Stimulated activated CD4-positive, alpha-beta T cell treated with anti-CD3 and anti-CD28 coated beads, Interleukin-15, amount 100 ng/mL, for 1 hour (primary cell): ENCODE results near the gene CACNA1A.
"Not testable (repeated sequence)": the region's sequence is repeated elsewhere in the genome, so short reads cannot be mapped to it uniquely, and the experiment has no call there.

Source experiments
- DNase-seq, 2 donors: peaks; one replicate each; pipeline ENCODE4 v3.0.0-alpha.2; 2020; ENCODE audit warnings: low read depth in 1 of 2, low spot score in 1 of 2

The CACNA1A gene

DNA sequence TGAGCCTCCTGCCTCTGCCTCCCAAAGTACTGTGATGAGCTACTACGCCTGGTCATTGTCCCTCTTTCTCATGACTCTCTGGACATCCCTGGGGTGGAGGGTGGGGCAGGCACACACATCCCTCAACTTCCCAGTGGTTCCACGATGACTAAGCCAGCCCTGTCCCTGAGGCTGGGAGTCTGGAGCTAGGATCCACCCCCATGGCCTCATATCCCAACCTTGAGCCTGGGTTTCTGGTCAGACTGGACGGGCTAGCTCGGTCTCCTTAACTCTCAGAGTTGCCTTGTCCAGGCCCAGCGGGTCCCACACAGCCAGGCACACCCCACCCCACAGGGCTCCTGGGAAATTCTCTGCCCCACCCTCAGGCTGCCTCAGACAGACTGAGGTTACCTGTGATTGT lies 336.5 kb downstream of the CACNA1A start:
- DNase-seq: no peak

DNA sequence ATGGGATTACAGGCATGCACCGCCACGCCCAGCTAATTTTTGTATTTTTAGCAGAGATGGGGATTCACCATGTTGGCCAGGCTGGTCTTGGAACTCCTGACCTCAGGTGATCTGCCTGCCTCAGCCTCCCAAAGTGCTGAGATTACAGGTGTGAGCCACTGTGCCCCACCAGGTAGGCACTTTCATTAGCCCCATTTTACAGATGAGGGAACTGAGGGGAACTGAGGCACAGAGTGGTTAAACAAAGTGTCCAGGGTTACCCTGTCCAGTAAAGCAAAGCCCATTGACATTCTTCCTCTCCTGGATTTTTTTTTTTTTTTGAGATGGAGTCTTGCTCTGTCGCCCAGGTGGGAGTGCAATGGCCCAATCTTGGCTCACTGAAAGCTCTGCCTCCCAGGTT lies 340.1 kb downstream of the CACNA1A start:
- not testable (repeated sequence) for DNase-seq

DNA sequence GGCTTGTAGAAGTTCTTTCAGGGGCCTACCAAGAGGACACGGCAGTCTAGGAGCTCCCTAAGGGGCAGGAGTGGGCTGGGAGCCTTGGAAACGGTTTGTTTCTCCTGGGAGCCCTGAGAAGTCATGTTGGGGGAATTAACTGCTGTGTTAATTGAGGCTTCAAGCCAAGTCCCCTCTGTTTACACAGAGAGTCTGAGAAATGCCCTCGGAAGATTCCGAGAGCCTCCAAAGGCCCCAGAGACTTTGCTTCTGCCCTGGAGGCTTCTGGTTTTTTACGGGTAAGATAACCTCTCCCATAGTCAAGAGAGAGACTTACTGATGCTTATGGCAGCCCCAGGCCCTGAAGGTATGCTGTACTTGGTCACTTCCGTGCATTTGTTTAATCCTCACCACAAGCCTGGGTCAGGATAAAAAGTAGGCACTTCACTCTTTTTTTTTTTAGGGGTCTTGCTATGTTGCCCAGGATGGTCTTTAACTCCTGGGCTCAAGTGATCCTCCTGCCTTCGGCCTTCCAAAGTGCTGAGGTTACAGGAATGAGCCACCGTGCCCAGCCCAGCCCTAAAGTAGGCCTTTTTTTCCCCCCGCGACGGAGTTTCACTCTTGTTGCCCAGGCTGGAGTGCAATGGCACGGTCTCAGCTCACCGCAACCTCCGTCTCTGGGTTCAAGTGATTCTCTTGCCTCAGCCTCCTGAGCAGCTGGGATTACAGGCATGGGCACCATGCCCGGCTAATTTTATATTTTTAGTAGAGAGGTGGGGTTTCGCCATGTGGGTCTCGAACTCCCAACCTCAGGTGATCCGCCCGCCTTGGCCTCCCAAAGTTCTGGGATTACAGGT lies 340.9 kb downstream of the CACNA1A start:
- DNase-seq: no peak

DNA sequence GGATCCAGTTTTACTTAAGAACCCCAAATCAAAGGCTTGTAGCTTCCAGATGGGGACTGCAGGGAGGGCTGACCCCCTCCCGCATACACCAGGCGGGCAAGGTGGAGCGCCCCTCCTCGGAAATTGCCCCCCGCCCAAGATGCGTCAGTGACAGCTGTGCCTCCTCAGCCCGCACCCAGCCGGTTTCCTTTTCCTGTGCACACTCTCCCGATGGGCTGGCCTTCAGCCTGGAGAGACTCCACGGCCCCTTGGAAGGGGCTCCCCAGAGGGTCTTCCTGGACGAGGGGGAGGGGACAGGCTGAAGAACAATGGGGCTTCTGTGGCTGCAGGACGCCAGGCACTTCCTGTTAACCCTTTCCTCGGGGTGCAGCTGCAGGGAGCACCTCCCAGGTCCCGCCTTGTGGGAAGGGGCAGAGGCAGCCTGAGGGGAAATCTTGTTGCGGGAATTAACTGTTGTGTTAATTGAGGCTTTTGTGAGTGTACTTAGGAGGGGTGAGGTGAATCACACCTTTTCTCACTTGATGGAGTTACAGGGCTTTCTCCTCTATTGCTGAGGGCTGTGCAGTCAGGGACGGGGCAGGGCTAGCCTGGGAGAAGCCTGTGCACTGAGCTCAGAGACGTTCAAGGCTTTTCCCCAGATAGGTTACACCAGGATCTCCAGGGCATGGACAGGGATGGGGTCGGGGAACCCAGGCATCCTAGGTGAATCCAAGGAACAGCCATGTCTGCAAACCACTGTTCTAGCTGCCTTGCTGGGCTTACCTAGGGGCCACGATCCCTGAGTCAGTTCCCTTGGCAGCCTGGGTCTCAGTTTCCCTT lies 341.7 kb downstream of the CACNA1A start:
- DNase-seq: no peak

DNA sequence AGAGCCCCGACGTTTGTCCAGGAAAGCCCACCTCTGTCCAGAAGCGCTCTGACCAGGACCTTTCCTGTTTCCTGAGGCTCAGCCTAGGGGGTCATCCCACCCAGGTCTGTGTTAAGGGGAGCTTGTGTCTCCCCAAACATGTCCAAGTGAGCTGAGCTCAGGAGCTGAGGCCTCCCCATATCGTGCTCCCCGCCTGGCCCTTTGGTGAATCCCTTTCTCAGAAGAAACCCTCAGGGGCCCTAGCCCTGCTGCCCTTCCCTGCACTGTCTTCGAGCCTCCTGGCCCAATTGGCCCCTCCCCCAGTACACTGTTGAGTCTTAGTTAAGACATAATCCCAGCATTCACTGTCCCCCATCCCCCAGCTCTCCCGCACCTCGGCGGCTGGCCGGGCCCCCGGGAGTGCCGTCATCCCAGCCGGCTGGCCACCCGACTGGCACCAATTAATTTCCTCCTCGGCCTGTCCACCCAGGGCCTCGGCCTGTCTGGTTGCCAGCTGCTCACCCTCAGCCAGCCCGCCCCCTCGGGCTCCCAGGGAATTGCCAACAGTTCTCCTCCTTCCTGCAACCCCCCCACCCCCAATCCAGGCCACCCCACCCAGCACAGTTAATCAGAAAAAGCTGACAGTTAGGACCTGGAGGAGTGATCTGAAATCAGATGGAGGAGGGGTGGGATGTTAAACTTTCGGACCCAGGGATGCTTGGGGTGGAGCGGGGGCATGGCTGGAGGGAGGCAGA lies 342.5 kb downstream of the CACNA1A start:
- no peak for DNase-seq

DNA sequence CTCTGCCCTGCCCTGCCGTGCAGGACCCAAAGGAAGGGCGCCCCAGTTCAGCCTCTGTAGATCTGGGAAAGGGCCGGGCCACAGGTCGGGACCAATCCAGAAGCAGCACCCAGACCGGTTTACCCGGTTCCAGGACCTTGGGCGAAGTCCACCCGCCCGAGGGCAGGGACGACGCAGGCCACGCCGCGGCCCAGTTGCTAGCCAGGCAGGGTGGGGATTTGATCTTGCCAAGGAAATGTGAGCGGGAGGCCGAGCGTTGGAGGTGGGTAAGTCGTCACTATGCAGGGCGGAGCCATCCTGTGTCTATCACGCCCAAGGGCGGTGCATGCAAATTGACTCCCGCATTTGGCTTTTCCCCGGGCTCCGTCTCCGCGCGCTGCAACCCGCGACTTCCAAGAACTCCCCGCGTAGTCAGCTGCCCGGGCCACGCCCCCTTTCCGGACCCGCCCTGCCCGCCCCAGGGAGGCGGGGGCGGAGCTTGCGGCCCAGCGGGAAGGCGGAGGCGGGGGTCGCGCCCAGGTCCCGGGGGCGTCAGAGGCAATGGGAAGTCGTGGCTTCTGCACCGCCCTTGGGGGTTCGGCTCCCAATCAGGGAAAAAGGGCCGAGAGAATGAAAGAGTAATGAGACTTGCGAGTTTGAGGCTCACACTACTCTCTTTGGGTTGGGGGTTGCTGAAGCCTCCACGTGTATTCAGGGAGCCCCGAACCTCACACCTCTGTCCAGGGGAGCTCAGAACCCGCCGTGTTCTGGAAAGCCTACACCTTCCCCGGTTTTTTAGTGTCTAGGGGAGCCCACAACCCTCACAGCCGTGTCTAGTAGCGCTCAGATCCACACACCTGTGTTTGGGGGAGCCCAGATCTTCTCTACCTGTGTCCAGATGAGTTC lies 343.3 kb downstream of the CACNA1A start:
- DNase-seq: peak; percentile 77 to 78

DNA sequence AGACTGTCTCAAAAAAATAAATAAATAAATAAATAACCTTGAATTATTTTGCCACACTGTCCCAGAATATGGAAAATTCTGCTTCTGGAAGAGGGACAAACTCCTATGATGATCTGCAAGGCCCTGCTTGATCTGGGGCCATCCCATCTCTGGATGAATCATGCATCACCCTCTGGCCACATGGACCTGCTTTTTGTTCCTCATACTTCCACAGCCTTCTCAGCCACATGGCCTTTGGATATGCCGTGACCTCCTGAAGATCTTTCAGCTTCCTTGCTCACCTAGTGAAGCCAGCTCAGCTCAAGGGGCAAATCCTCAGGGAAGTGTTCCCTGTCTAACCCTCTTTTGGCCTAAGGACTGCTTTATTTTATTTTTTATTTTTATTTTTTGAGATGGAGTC lies 345.7 kb downstream of the CACNA1A start:
- no peak for DNase-seq

DNA sequence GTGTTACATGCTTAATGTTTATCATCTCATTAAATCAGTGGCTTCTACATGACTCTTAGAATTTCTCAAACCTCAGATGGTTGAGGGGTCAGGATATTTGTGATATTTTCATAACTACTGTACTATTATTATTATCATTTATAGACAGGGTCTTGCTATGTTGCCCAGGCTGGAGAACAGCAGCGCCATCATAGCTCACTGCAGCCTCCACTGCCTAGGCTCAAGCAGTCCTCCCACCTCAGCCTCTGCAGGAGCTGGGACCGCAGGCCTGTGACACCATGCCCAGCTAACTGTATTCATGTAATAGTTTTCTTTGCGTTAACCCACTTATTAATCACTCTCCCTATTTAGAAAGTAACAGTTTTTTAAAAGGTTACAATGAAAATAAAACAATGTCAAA lies 346.6 kb downstream of the CACNA1A start:
- no peak for DNase-seq
